ENCODE measurements around the gene PGAM1. TPM values are rescaled to one million over a fixed set of nuclear protein-coding genes. Genes with fewer than 3 reads are reported as not detected.
"Not testable (repeated sequence)": the region's sequence is repeated elsewhere in the genome, so short reads cannot be mapped to it uniquely, and the experiment has no call there.

The PGAM1 gene
- total RNA-seq, 4 donors from 2014 or later, result 151 to 289 (median 240) TPM

DNA sequence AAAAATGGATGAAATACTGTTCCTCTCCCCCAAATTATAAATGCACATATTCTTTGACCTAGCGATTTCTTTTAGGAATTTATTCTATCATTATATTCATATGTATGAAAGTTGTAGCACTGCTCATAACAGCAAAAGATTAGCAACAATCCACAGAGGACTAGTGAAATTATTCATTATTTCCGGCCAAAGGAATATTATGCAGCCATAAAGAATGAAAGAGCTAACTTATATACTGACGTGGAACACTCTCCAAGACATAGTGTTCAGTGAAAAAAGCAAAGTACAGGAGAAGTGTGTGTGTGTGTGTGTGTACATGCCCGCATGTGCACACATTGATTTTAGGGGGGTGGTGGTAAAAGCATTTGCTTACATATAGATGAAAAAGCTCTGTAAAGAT lies 48.9 kb downstream of the PGAM1 start:
- no peak for DNase-seq (ENCODE audit: low spot score in 2 of 2)
- intact Hi-C loops (cut with DNase I; ENCODE audit: low total_unique reads), result no loop called here
- no peak overlapping the region for H3K4me3 ChIP-seq (ENCODE audit: low read depth, poor library complexity, severe bottlenecking)
- TF ChIP-seq, protein P1, sequence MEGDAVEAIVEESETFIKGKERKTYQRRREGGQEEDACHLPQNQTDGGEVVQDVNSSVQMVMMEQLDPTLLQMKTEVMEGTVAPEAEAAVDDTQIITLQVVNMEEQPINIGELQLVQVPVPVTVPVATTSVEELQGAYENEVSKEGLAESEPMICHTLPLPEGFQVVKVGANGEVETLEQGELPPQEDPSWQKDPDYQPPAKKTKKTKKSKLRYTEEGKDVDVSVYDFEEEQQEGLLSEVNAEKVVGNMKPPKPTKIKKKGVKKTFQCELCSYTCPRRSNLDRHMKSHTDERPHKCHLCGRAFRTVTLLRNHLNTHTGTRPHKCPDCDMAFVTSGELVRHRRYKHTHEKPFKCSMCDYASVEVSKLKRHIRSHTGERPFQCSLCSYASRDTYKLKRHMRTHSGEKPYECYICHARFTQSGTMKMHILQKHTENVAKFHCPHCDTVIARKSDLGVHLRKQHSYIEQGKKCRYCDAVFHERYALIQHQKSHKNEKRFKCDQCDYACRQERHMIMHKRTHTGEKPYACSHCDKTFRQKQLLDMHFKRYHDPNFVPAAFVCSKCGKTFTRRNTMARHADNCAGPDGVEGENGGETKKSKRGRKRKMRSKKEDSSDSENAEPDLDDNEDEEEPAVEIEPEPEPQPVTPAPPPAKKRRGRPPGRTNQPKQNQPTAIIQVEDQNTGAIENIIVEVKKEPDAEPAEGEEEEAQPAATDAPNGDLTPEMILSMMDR (IDR thresholded peaks at IDR 0.05), result no peak
- no peak for TF ChIP-seq POLR2A (IDR thresholded peaks at IDR 0.05)
- WGBS, 2 donors, result 96 to 97% methylated on average over 4 of the region's 4 CpGs

DNA sequence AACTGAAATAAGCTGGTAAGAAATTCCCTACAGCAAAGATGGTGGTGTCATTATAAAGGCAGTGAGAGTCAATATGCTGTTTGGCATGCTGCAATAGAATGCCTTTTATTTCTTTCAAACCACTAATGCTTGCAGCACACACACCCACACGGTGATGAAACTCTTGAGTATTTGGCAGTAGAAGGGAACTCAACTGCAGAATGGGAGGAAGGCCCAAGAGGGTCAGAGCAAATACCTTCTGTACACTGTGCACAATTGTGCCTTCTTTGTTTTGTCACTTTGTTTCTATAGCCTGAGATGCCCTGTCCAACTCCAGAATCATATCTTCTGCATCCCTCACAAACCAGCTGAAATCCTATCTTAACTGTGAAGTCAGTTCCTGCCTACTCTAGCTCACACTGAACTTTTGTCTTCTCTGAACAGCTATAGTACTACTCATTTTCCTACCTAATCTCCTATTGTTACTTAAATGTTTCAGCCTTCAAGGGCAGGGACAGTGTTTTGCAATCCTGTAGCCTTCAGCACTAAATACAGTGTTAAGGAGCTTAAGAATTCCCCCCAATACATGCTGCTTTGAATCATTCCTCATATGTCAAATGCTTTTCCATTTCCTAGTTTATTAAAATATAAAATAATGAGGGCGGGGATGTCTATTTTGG lies 50.1 kb downstream of the PGAM1 start:
- DNase-seq (ENCODE audit: low spot score in 2 of 2), result peak in 1 of 2 donors; percentile 39
- intact Hi-C loops (cut with DNase I; ENCODE audit: low total_unique reads), result no loop called here
- no peak for TF ChIP-seq POLR2A (IDR thresholded peaks at IDR 0.05)
- TF ChIP-seq, protein P1 (IDR thresholded peaks at IDR 0.05), result no peak
- 62% methylated on average over 2 of the region's 2 CpGs for WGBS, 2 donors
- no peak overlapping the region for H3K4me3 ChIP-seq (ENCODE audit: low read depth, poor library complexity, severe bottlenecking)

DNA sequence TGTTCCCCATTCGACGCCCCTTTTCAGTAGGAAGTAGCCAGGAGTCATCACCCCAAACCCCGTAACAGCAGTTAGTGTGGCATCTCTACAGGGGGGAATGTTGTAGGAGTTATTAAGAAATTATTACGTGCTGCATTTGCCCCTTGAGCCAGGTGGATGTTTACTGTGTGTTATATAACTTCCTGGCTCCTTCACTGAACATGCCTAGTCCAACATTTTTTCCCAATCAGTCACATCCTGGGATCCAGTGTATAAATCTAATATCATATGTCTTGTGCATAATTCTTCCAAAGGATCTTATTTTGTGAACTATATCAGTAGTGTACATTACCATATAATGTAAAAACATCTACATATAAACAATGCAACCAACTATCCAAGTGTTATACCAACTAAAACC lies 53.4 kb downstream of the PGAM1 start:
- intact Hi-C loops (cut with DNase I; ENCODE audit: low total_unique reads); H3K4me3 ChIP-seq (ENCODE audit: low read depth, poor library complexity, severe bottlenecking); DNase-seq (ENCODE audit: low spot score in 2 of 2): not testable (repeated sequence)
- WGBS, 2 donors, result 76 to 86% methylated on average over 4 of the region's 4 CpGs

DNA sequence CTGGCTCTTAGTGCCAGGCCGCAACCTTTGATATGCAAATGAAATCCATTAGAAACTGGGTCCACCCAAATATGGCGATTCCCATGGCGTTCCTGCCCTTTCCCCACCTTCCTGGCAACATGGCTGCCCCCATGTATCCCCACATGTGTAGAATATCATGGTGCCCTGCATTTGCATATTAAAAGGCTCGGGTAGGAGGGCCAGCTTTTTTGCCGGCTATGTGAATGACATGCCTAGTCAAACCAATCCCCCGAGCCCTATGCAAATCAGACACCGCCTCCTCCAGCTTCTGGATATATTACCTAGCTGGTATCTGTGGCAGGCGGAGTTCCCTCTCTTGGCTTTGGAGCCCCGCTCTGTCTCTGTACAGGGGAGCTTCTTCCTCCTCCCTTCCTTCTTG lies 53.9 kb downstream of the PGAM1 start:
- intact Hi-C loops (cut with DNase I; ENCODE audit: low total_unique reads), result no loop called here
- DNase-seq (ENCODE audit: low spot score in 2 of 2), result no peak
- TF ChIP-seq POLR2A (IDR thresholded peaks at IDR 0.05), result no peak
- TF ChIP-seq, protein P1 (IDR thresholded peaks at IDR 0.05), result no peak
- WGBS, 2 donors, result 52 to 67% methylated on average over 9 of the region's 9 CpGs
- no peak overlapping the region for H3K4me3 ChIP-seq (ENCODE audit: low read depth, poor library complexity, severe bottlenecking)

DNA sequence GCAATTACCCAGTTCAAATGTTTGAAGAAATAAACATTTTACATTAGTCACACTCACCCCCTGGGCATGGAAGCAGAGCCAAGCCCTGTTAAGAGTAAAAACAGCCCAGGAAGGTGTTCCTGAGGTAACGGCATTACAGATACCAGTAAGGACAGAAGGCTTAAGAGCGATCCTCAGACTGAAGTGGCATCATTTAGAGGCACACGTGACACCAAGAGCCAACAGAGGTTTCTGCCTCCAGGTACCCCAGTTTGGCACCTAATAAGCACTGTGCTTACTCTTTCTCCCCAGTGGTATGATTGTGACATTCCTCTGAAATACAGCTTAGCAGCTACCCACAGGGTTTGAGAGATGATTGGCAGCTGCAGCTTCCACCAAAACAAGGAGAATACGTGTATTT lies 55.1 kb downstream of the PGAM1 start:
- intact Hi-C loops (cut with DNase I; ENCODE audit: low total_unique reads), result no loop called here
- DNase-seq (ENCODE audit: low spot score in 2 of 2), result no peak
- TF ChIP-seq POLR2A (IDR thresholded peaks at IDR 0.05), result no peak
- TF ChIP-seq, protein P1 (IDR thresholded peaks at IDR 0.05), result no peak
- 49 to 67% methylated on average over 4 of the region's 4 CpGs for WGBS, 2 donors
- H3K4me3 ChIP-seq (ENCODE audit: low read depth, poor library complexity, severe bottlenecking), result no peak overlapping the region

DNA sequence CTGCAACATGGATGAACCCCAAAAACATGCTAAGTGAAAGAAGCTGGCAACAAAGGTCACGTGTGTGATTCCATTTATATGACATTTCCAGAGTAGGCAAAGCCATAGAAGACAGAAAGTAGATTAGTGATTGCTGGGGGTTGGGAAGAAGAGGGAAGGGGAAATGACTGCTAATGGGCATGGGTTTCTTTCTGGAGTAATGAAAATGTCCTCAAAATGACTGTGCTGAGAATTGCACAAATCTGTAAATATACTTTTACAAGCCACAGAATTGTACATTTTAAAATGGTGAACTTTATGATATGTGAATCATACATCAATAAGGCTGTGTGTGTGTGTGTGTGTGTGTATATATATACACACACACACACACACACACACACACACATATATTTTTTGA lies 56.4 kb downstream of the PGAM1 start:
- 89 to 98% methylated on average over 1 of the region's 1 CpG for WGBS, 2 donors

More for the DNA sequence above, 56.4 kb downstream of the PGAM1 start:
- intact Hi-C loops (cut with DNase I; ENCODE audit: low total_unique reads), result no loop called here
- TF ChIP-seq, protein P1 (IDR thresholded peaks at IDR 0.05), result no peak
- no peak for TF ChIP-seq POLR2A (IDR thresholded peaks at IDR 0.05)
- DNase-seq (ENCODE audit: low spot score in 2 of 2), result no peak
- no peak overlapping the region for H3K4me3 ChIP-seq (ENCODE audit: low read depth, poor library complexity, severe bottlenecking)

Other genes with a start within 250 kb of the PGAM1 start
- gene SLIT1, start 240.2 kb upstream of the PGAM1 start, total RNA-seq, result not detected
- 1 to 10 TPM; 7.7 to 8.5 (median 8.2) TPM for gene ARHGAP19, start 133.6 kb upstream of the PGAM1 start, total RNA-seq
- gene FRAT1, start 106.9 kb upstream of the PGAM1 start, total RNA-seq, result 10 to 100 TPM in 2 of 4 donors, 1 to 10 TPM in 2; 4.6 to 16.9 (median 9.4) TPM
- gene FRAT2, start 91.5 kb upstream of the PGAM1 start, total RNA-seq, result 10 to 100 TPM; 40.9 to 62.0 (median 57.7) TPM
- 10 to 100 TPM; 14.6 to 30.9 (median 22.6) TPM for gene RRP12, start 24.9 kb upstream of the PGAM1 start, total RNA-seq
- 10 to 100 TPM; 13.9 to 33.0 (median 26.2) TPM for gene EXOSC1, start 19.8 kb downstream of the PGAM1 start, total RNA-seq
- 10 to 100 TPM; 12.1 to 21.8 (median 16.1) TPM for gene ZDHHC16, start 20.0 kb downstream of the PGAM1 start, total RNA-seq
- 100 to 1,000 TPM; 103 to 142 (median 115) TPM for gene MMS19, start 72.2 kb downstream of the PGAM1 start, total RNA-seq
- gene UBTD1, start 72.7 kb downstream of the PGAM1 start, total RNA-seq, result 10 to 100 TPM; 42.7 to 60.6 (median 59.6) TPM
- 1 to 10 TPM; 3.6 to 5.5 (median 4.8) TPM for gene ANKRD2, start 146.6 kb downstream of the PGAM1 start, total RNA-seq
- gene HOGA1, start 158.2 kb downstream of the PGAM1 start, total RNA-seq, result 1 to 10 TPM; 1.3 to 3.6 (median 2.1) TPM
- gene C10orf62, start 163.5 kb downstream of the PGAM1 start, total RNA-seq, result under 1 TPM in 1 of 4 donors, not detected in 3; 0.32 TPM
- gene MORN4, start 207.3 kb downstream of the PGAM1 start, total RNA-seq, result 1 to 10 TPM; 1.6 to 7.5 (median 2.2) TPM
- gene PI4K2A, start 214.5 kb downstream of the PGAM1 start, total RNA-seq, result 10 to 100 TPM; 30.1 to 38.5 (median 33.3) TPM

All from lower leg skin (tissue), 4 donors.